MG63 (cell line): ENCODE measurements around the gene KRTAP21-1. TPM values are rescaled to one million over a fixed set of nuclear protein-coding genes. Genes with fewer than 3 reads are reported as not detected.

Source experiments
- DNase-seq: peaks from one replicate; pipeline ENCODE4 v3.0.0-alpha.2; 2020
- H3K27me3 ChIP-seq: fragments of 250-450 bp; sonication (Bioruptor Pico); 2 replicates; pipeline ENCODE4 v1.5.1; 2020; ENCODE audit warnings: mild to moderate bottlenecking, moderate library complexity
- H3K36me3 ChIP-seq: fragments of 250-450 bp; sonication (Bioruptor Pico); 2 replicates; pipeline ENCODE4 v1.5.1; 2020; ENCODE audit warnings: mild to moderate bottlenecking, moderate library complexity
- H3K4me3 ChIP-seq: fragments of 250-450 bp; sonication (Bioruptor Pico); 2 replicates; pipeline ENCODE4 v1.5.1; 2020; ENCODE audit warnings: mild to moderate bottlenecking, moderate library complexity
- H3K9me3 ChIP-seq: fragments of 250-450 bp; sonication (Bioruptor Pico); 2 replicates; pipeline ENCODE4 v1.5.1; 2020; ENCODE audit warnings: mild to moderate bottlenecking, moderate library complexity
- total RNA-seq: library from RNA; depleted of rRNA; stranded (reverse); fragments of >200 nt; shearing (Covaris generic); gene quantifications from 2 replicates; pipeline ENCODE4 v1.2.3, GENCODE V29; 2014; ENCODE audit warnings: low replicate concordance; rRNA removed

Gene KRTAP21-1
- total RNA-seq, 1 experiment from 2014 or later = not detected

- H3K4me3 ChIP-seq = no peak overlapping the region
Observed at GRCh38 chr21:30710499-30710898, 44.7 kb downstream of the KRTAP21-1 start.

DNA sequence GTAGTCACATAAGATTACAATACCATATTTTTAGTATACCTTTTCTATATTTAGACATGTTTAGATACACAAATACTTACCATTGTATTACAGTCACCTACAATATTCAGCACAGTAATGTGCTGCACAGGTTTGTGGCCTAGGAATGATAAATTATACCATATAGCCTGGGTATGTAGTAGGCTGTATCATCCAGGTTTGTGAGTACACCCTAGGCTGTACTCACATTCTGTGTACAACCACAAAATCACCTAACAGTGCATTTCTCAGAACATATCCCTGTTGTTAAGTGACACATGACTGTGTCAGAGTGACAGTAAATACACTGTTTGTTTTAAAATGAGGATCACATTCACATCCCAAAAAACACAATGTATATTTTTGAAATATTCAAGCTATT lies 47.8 kb downstream of the KRTAP21-1 start:
- no peaks in the 10 kb centered on the region for H3K9me3 ChIP-seq
- no peak for DNase-seq
- H3K36me3 ChIP-seq = no peaks in the 10 kb centered on the region
- no peaks in the 10 kb centered on the region for H3K27me3 ChIP-seq
- H3K4me3 ChIP-seq = no peak overlapping the region

More at GRCh38 chr21:30710499-30710898, 44.7 kb downstream of the KRTAP21-1 start:
- Histone ChIP-seq H3K9me3 (no peaks in the 10 kb centered on the region), H3K27me3 (no peaks in the 10 kb centered on the region), H3K36me3 (no peaks in the 10 kb centered on the region)
- no peak for DNase-seq

Other genes with a start within 250 kb of the KRTAP21-1 start
- not detected in 2 replicates for gene KRTAP19-6, start 213.6 kb downstream of the KRTAP21-1 start, total RNA-seq
- gene KRTAP19-7, start 194.1 kb downstream of the KRTAP21-1 start, total RNA-seq = not detected in 2 replicates
- gene KRTAP22-2, start 165.0 kb downstream of the KRTAP21-1 start, total RNA-seq = not detected in 2 replicates
- not detected in 2 replicates for gene KRTAP6-3, start 163.0 kb downstream of the KRTAP21-1 start, total RNA-seq
- not detected in 2 replicates for gene KRTAP6-2, start 156.5 kb downstream of the KRTAP21-1 start, total RNA-seq
- gene KRTAP22-1, start 154.3 kb downstream of the KRTAP21-1 start, total RNA-seq = not detected in 2 replicates
- gene KRTAP6-1, start 141.5 kb downstream of the KRTAP21-1 start, total RNA-seq = not detected in 2 replicates
- gene KRTAP20-1, start 139.0 kb downstream of the KRTAP21-1 start, total RNA-seq = not detected in 2 replicates
- gene KRTAP20-4, start 134.8 kb downstream of the KRTAP21-1 start, total RNA-seq = not detected in 2 replicates
- gene KRTAP20-2, start 120.2 kb downstream of the KRTAP21-1 start, total RNA-seq = not detected in 2 replicates
- gene KRTAP20-3, start 112.6 kb downstream of the KRTAP21-1 start, total RNA-seq = not detected in 2 replicates
- gene KRTAP21-3, start 36.7 kb downstream of the KRTAP21-1 start, total RNA-seq = not detected in 2 replicates
- gene KRTAP21-2, start 8.2 kb downstream of the KRTAP21-1 start, total RNA-seq = not detected in 2 replicates
- not detected in 2 replicates for gene KRTAP8-1, start 57.8 kb upstream of the KRTAP21-1 start, total RNA-seq
- gene KRTAP7-1, start 74.3 kb upstream of the KRTAP21-1 start, total RNA-seq = not detected in 2 replicates
- not detected in 2 replicates for gene KRTAP11-1, start 126.2 kb upstream of the KRTAP21-1 start, total RNA-seq